GM12865 (cell line): ENCODE results near the gene SIL1.

ENCODE experiments used
- DNase-seq: peaks from one replicate; pipeline ENCODE4 v3.0.0; 2010; ENCODE audit warnings: low read depth
- H3K4me3 ChIP-seq: 2 replicates; pipeline ENCODE4 v1.5.1; 2011; ENCODE audit warnings: mild to moderate bottlenecking, low read depth, low read length, control low read depth
- TF ChIP-seq, protein P1 (sequence below): IDR thresholded peaks from 2 replicates; pipeline ENCODE4 v1.5.1; 2011; ENCODE audit warnings: low read length, control low read depth, low read depth, inconsistent platforms; ENCODE audit not compliant: insufficient read depth; ENCODE audit errors: missing control alignments

Gene SIL1

DNA sequence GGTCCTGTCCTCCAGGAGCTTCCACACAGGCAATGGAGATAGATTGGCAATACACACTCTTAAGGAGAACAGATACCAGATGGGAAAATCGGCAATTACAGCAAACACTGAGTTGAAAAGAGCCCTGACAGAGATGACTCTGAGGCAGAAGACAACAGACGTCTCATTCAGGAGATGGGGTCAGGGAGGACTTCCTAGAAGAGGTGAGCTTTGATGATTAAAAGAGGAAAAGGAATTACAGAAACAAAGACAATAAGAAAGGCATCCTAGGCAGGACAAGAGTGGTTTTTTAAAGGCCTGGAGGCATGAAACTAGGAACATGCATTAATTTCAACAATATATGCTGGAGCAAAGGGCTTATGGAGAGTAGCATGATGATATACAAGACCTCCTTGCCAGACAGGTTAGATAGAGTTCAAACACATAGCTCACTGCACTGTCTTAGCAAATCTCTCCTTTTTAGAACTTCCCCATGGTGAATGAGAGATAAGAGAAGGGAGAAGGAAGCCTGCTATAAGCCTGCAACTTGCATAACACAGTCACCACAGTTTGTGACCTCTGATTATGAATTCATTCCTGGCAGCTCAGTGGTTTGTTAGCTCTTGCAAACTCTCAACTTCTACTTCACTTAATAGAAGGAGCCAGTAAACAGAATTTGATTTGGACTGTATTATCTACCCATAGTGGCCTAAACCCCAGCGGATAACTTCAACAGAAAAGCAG is 48.5 kb downstream of the SIL1 start:
- H3K4me3 ChIP-seq: no peak overlapping the region
- TF ChIP-seq, protein P1, sequence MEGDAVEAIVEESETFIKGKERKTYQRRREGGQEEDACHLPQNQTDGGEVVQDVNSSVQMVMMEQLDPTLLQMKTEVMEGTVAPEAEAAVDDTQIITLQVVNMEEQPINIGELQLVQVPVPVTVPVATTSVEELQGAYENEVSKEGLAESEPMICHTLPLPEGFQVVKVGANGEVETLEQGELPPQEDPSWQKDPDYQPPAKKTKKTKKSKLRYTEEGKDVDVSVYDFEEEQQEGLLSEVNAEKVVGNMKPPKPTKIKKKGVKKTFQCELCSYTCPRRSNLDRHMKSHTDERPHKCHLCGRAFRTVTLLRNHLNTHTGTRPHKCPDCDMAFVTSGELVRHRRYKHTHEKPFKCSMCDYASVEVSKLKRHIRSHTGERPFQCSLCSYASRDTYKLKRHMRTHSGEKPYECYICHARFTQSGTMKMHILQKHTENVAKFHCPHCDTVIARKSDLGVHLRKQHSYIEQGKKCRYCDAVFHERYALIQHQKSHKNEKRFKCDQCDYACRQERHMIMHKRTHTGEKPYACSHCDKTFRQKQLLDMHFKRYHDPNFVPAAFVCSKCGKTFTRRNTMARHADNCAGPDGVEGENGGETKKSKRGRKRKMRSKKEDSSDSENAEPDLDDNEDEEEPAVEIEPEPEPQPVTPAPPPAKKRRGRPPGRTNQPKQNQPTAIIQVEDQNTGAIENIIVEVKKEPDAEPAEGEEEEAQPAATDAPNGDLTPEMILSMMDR: no peak
- DNase-seq: no peak

DNA sequence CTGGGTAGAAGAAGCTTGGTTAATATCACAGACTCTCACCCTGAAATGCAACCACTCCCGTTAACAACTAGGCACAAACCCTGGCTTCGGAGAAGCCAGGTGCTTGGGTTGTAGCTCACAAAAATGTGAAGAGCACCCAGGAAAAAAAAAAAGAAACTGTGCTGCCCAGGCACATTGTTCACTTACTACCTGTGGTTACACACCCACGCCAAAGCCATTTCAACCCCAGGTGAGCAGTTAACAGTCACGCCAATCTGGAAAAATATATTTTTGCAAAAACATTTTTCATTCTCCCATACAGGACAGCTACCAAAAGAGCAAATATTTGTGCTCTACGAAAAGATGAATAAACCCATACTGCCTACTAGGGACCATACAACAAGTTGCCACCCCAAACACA is 49.2 kb downstream of the SIL1 start:
- DNase-seq: no peak
- TF ChIP-seq, protein P1: no peak
- H3K4me3 ChIP-seq: no peak overlapping the region

GRCh38 chr5:139148306-139148705 is 49.9 kb downstream of the SIL1 start:
- no peak overlapping the region for H3K4me3 ChIP-seq
- no peak for DNase-seq
- TF ChIP-seq, protein P1: no peak

DNA sequence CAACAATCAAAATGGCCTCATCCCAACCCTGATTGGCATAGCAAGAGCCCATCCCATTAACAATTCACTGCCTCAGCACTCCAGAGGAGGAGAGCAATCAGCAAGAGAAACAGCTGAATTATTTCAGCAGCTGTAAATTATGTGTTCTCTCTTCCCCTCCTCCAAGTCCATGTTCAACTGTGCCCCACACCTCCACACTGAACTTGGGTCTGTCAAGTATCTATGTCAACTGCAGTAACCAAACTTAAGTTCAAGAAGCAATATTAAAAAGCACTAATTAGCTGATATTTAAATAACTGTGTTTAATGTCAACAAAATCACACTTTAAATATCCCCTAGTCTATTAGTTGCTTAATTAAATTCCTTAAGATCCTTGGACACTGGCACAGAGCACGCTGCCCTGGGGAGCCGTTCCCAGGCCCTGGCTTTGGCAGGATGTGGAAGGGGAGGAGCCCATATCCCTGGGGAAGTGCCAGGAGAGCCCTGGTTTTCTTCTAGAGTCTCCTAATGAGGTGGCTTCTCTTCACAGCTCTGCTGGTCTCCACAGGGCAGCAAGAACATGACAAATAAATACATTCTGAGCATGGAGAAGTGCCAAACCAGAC is 50.6 kb downstream of the SIL1 start:
- DNase-seq: no peak
- H3K4me3 ChIP-seq: no peak overlapping the region
- TF ChIP-seq, protein P1: no peak

- TF ChIP-seq, protein P1: no peak
- peak; percentile 27 for DNase-seq
- H3K4me3 ChIP-seq: no peak overlapping the region
These were observed 51.2 kb downstream of the SIL1 start for GRCh38 chr5:139146809-139147482.

GRCh38 chr5:139141446-139142204 is 56.5 kb downstream of the SIL1 start:
- DNase-seq: no peak
- H3K4me3 ChIP-seq: no peak overlapping the region
- TF ChIP-seq, protein P1: no peak
